Measurements from ENCODE around the gene KIR3DL1.
"Not testable (repeated sequence)": the region's sequence is repeated elsewhere in the genome, so short reads cannot be mapped to it uniquely, and the experiment has no call there.

DNA sequence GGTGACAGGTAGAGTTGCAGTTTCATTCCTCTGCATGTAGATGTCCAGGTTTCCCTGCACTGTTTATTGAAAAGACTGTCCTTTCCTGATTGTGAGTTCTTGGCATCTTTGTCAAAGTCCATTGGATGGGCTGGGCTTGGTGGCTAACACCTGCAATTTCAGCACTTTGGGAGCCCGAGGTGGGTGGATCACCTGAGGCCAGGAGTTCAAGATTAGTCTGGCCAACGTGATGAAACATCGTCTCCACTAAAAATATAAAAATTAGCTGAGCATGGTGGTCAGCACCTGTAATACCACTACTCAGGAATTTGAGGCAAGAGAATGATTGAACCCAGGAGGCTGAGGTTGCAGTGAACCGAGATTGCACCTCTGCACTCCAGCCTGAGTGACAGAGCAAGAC lies 38.4 kb upstream of the KIR3DL1 start:
- TF ChIP-seq, protein P1, sequence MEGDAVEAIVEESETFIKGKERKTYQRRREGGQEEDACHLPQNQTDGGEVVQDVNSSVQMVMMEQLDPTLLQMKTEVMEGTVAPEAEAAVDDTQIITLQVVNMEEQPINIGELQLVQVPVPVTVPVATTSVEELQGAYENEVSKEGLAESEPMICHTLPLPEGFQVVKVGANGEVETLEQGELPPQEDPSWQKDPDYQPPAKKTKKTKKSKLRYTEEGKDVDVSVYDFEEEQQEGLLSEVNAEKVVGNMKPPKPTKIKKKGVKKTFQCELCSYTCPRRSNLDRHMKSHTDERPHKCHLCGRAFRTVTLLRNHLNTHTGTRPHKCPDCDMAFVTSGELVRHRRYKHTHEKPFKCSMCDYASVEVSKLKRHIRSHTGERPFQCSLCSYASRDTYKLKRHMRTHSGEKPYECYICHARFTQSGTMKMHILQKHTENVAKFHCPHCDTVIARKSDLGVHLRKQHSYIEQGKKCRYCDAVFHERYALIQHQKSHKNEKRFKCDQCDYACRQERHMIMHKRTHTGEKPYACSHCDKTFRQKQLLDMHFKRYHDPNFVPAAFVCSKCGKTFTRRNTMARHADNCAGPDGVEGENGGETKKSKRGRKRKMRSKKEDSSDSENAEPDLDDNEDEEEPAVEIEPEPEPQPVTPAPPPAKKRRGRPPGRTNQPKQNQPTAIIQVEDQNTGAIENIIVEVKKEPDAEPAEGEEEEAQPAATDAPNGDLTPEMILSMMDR (IDR thresholded peaks at IDR 0.05), result not testable (repeated sequence)
- TF ChIP-seq POLR2A (IDR thresholded peaks at IDR 0.05), result not testable (repeated sequence)

Data from heart left ventricle (tissue), 13 donors.